ENCODE measurements around the gene CEP97. TPM values are rescaled to one million over a fixed set of nuclear protein-coding genes. Genes with fewer than 3 reads are reported as not detected.

Gene CEP97
- total and polyA plus RNA-seq, 2 experiments from 2014 or later, result 4.1 to 9.0 TPM

DNA sequence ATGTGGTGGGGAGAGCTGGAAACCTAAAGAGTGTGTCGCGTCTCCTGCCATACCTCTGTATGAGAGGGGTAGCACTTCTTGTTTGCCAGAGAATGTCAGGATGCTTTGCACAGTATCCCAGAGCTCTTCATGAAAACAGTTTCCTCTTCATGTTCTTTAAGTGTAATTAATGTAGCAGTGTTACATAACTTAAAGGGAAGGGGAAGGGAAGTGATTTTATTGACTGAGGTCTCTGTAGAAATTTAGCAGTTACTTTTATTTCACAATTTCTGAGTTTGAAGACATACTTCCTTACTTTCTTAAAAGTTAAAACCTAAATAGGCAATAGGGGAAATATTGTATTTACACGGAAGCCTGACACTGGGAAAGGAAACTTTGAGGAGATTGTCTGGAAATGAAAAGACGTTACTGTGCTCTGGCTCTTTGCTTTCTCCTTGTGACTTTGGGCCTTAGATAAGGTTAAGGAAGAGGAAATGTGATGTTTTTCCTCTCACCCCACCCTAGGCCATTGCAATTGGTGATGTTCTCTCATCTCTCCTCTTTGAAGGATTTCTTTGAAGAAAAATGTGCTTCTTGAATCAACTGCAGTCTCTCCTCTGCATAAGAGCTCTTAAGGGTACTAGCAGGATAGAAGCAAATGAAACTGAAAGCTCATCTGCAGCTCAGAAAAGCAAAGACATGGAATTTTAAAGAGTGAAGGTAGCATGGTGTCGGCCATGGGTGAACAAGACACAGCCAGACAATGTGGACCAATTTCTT, 60.6 kb downstream of the CEP97 start:
- H4K20me1 ChIP-seq (ENCODE audit: insufficient read depth, poor library complexity, severe bottlenecking), result no peaks in the 10 kb centered on the region
- DNase-seq (ENCODE audit: low spot score), result no peak
- H3K27me3 ChIP-seq, result no peaks in the 10 kb centered on the region
- TF ChIP-seq EZH2 (IDR thresholded peaks at IDR 0.05; ENCODE audit: borderline replicate concordance), result no peak
- TF ChIP-seq EZH2phosphoT487 (IDR thresholded peaks at IDR 0.05; ENCODE audit: low read depth, severe bottlenecking, unreplicated experiment), result no peak
- TF ChIP-seq, protein P1, sequence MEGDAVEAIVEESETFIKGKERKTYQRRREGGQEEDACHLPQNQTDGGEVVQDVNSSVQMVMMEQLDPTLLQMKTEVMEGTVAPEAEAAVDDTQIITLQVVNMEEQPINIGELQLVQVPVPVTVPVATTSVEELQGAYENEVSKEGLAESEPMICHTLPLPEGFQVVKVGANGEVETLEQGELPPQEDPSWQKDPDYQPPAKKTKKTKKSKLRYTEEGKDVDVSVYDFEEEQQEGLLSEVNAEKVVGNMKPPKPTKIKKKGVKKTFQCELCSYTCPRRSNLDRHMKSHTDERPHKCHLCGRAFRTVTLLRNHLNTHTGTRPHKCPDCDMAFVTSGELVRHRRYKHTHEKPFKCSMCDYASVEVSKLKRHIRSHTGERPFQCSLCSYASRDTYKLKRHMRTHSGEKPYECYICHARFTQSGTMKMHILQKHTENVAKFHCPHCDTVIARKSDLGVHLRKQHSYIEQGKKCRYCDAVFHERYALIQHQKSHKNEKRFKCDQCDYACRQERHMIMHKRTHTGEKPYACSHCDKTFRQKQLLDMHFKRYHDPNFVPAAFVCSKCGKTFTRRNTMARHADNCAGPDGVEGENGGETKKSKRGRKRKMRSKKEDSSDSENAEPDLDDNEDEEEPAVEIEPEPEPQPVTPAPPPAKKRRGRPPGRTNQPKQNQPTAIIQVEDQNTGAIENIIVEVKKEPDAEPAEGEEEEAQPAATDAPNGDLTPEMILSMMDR (IDR thresholded peaks at IDR 0.05; ENCODE audit: poor library complexity), result no peak
- no peaks in the 10 kb centered on the region for H3K36me3 ChIP-seq (replicated peaks; ENCODE audit: insufficient read depth, low read depth)
- no peak overlapping the region for H3K4me3 ChIP-seq
- H3K9me3 ChIP-seq (ENCODE audit: low read depth), result no peaks in the 10 kb centered on the region
- no peaks in the 10 kb centered on the region for H3K9me2 ChIP-seq (replicated peaks; ENCODE audit: insufficient read depth)
- 92% methylated on average over 5 of the region's 5 CpGs for WGBS (ENCODE audit: low lambda C conversion rate, missing lambda C conversion rate)
- H3K4me2 ChIP-seq, result no peak overlapping the region
- peaks cover 15% of the 10 kb centered on the region for H3K79me2 ChIP-seq
- no peak overlapping the region for H2AFZ ChIP-seq
- H3K4me1 ChIP-seq (ENCODE audit: insufficient read depth), result no peaks in the 10 kb centered on the region
- no peak overlapping the region for H3K27ac ChIP-seq

DNA sequence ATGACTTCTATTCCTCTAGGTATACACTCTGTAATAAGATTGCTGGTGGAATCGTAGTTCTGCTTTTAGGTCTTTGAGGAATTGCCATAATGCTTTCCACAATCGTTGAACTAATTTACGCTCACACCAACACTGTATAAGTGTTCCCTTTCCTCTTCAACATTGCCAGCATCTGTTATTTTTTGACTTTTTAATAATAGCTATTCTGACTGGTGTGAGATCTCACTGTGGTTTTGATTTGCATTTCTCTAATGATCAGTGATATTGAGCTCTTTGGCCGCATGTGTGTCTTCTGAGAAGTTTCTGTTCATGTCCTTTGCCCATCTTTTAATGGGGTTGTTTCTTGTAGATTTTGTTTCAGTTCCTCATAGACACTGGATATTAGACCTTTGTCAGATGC, 67.4 kb downstream of the CEP97 start:
- Histone ChIP-seq H3K4me3 (no peak overlapping the region), H3K9me3 (ENCODE audit: low read depth) (peaks cover 4% of the 10 kb centered on the region), H3K4me2 (no peak overlapping the region), H3K4me1 (ENCODE audit: insufficient read depth) (no peaks in the 10 kb centered on the region), H4K20me1 (ENCODE audit: insufficient read depth, poor library complexity, severe bottlenecking) (no peaks in the 10 kb centered on the region), H3K36me3 (replicated peaks; ENCODE audit: insufficient read depth, low read depth) (no peaks in the 10 kb centered on the region), H3K27me3 (no peaks in the 10 kb centered on the region), H3K79me2 (no peaks in the 10 kb centered on the region), H3K27ac (no peak overlapping the region), H2AFZ (no peak overlapping the region), H3K9me2 (replicated peaks; ENCODE audit: insufficient read depth) (no peaks in the 10 kb centered on the region)
- DNase-seq (ENCODE audit: low spot score), result no peak
- TF ChIP-seq, protein P1 (IDR thresholded peaks at IDR 0.05; ENCODE audit: poor library complexity), result no peak
- TF ChIP-seq EZH2 (IDR thresholded peaks at IDR 0.05; ENCODE audit: borderline replicate concordance), result no peak
- TF ChIP-seq EZH2phosphoT487 (IDR thresholded peaks at IDR 0.05; ENCODE audit: low read depth, severe bottlenecking, unreplicated experiment), result no peak
- 96% methylated on average over 4 of the region's 4 CpGs for WGBS (ENCODE audit: low lambda C conversion rate, missing lambda C conversion rate)

DNA sequence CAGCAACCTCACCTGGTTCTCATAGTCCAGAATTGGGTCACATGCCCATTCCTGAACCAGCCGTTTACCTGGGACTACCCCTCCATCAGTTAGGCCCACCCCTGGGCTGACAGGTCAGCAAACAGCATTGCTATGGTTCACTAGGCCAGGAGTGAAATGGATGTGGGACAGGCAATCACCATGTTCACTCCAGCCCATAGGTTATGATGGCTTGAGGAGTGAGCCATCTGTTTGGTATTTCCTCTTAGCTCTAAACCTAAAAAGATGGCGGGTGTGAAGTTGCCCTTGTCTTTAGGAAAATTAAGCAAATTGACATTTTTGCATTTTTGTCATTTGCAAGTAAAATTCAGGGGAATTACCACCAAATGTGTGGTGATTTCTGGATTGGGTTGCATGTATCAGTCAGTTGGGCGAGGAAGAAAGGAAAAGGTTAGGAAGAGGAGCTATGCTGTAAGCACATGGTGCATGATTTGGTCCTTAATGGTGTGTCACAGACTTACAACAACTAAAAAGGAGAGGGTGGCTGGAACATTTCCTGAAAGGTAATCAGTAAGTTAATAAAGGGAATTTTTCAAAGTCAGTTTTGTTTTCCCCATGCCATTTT, 71.8 kb downstream of the CEP97 start:
- Histone ChIP-seq H4K20me1 (ENCODE audit: insufficient read depth, poor library complexity, severe bottlenecking) (no peaks in the 10 kb centered on the region), H2AFZ (no peak overlapping the region), H3K36me3 (replicated peaks; ENCODE audit: insufficient read depth, low read depth) (no peaks in the 10 kb centered on the region), H3K79me2 (no peaks in the 10 kb centered on the region), H3K4me3 (no peak overlapping the region), H3K9me2 (replicated peaks; ENCODE audit: insufficient read depth) (no peaks in the 10 kb centered on the region), H3K4me2 (no peak overlapping the region), H3K4me1 (ENCODE audit: insufficient read depth) (no peaks in the 10 kb centered on the region), H3K9me3 (ENCODE audit: low read depth) (peaks cover 4% of the 10 kb centered on the region), H3K27me3 (no peaks in the 10 kb centered on the region), H3K27ac (no peak overlapping the region)
- DNase-seq (ENCODE audit: low spot score), result no peak
- TF ChIP-seq EZH2 (IDR thresholded peaks at IDR 0.05; ENCODE audit: borderline replicate concordance) (no peak), EZH2phosphoT487 (IDR thresholded peaks at IDR 0.05; ENCODE audit: low read depth, severe bottlenecking, unreplicated experiment) (no peak)
- 95% methylated on average over 3 of the region's 3 CpGs for WGBS (ENCODE audit: low lambda C conversion rate, missing lambda C conversion rate)

DNA sequence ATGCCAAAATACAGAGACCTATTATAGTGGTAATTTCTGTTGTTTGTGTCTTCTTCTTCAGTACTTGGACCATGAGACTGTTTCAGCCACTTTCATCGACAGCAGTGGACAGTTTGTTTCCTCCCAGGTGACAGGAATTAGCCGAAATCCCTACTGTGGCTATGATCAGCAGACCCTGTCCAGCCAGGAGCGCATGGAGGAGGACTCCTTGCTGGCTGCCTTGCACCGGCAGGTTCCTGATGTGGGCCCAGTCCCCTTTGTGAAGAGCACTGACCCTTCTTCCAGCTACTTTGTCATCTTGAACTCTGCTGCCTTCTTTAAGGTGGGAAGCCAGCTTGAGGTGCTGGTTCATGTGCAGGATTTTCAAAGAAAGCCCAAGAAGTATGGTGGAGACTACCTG, 76.8 kb downstream of the CEP97 start:
- Histone ChIP-seq H4K20me1 (ENCODE audit: insufficient read depth, poor library complexity, severe bottlenecking) (no peaks in the 10 kb centered on the region), H3K9me2 (replicated peaks; ENCODE audit: insufficient read depth) (no peaks in the 10 kb centered on the region), H3K4me1 (ENCODE audit: insufficient read depth) (no peaks in the 10 kb centered on the region), H2AFZ (no peak overlapping the region), H3K36me3 (replicated peaks; ENCODE audit: insufficient read depth, low read depth) (no peaks in the 10 kb centered on the region), H3K79me2 (no peaks in the 10 kb centered on the region), H3K27me3 (no peaks in the 10 kb centered on the region), H3K27ac (no peak overlapping the region), H3K4me3 (no peak overlapping the region), H3K9me3 (ENCODE audit: low read depth) (no peaks in the 10 kb centered on the region), H3K4me2 (no peak overlapping the region)
- no peak for TF ChIP-seq EZH2 (IDR thresholded peaks at IDR 0.05; ENCODE audit: borderline replicate concordance)
- TF ChIP-seq, protein P1 (IDR thresholded peaks at IDR 0.05; ENCODE audit: poor library complexity), result no peak
- TF ChIP-seq EZH2phosphoT487 (IDR thresholded peaks at IDR 0.05; ENCODE audit: low read depth, severe bottlenecking, unreplicated experiment), result no peak
- WGBS (ENCODE audit: low lambda C conversion rate, missing lambda C conversion rate), result 94% methylated on average over 4 of the region's 4 CpGs
- no peak for DNase-seq (ENCODE audit: low spot score)

Data from hepatocyte (in vitro differentiated cells).